Lower leg skin (tissue), 4 donors: Measurements from ENCODE around the gene TICAM2. TPM values are rescaled to one million over a fixed set of nuclear protein-coding genes. Genes with fewer than 3 reads are reported as not detected.

Experiments
- DNase-seq, 2 donors: peaks; one replicate each; pipeline ENCODE4 v3.0.0-alpha.2; 2019; ENCODE audit warnings: low spot score in 2 of 2
- H3K4me3 ChIP-seq: fragments of 200-600 bp; sonication (generic); 2 replicates; pipeline ENCODE4 v1.5.1; 2017; ENCODE audit warnings: mild to moderate bottlenecking, low read depth; ENCODE audit not compliant: poor library complexity, severe bottlenecking
- POLR2A ChIP-seq, 2 donors: fragments of 450-650 bp; IDR thresholded peaks; one replicate each; pipeline ENCODE4 v1.6.1; 2016 to 2017; ENCODE audit warnings: antibody characterized with exemption in 2 of 2, mild to moderate bottlenecking in 1 of 2, moderate library complexity in 1 of 2
- WGBS, 2 donors: methylation state at CpG; one replicate each; pipeline ENCODE4 v1.1.5; 2018; 5-methylcytosine and 5-hydroxymethylcytosine counted together
- intact Hi-C: fragments of 100-400 bp; cut with DNase I; formaldehyde crosslinking; loops from one replicate; pipeline ENCODE4 v1.15.0; 2023; ENCODE audit warnings: low total_unique reads
- total RNA-seq, 4 donors: library from RNA; depleted of rRNA; stranded (reverse); fragments of >200 nt; gene quantifications; one replicate each; pipeline ENCODE4 v1.1.0, GENCODE V29; 2016
- TF ChIP-seq, protein P1 (sequence below), 3 donors: fragments of 450-650 bp; IDR thresholded peaks; one replicate each; pipeline ENCODE4 v1.5.1; 2016; ENCODE audit warnings: antibody characterized with exemption in 3 of 3, mild to moderate bottlenecking in 3 of 3, moderate library complexity in 2 of 3

TICAM2 gene
- total RNA-seq, 4 donors from 2014 or later, result 0.39 to 0.72 TPM; not detected in 2

DNA sequence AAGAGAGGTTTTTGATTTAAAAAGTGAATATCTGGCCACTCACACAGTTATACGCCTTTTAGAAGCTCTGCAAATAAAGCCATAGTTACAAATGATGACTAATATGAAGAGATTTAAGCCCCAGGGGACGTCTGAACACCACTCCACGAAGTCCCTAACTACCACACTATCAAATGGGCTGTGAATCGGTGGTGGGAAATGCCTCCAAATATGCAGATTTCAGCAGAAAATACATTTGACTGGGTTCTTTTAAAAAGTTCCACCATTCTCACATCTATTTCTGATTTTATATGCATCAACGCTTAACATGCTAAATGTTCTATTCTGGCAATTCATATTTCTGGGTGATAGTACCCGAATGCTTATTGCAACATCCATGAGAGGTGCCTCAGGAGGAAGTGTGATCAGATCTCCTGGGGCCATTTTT, 22.5 kb downstream of the TICAM2 start:
- no peak for DNase-seq
- intact Hi-C loops, result no loop called here
- WGBS, 2 donors, result 75 to 81% methylated on average over 6 of the region's 6 CpGs
- H3K4me3 ChIP-seq, result no peak overlapping the region
- TF ChIP-seq POLR2A (IDR thresholded peaks at IDR 0.05), result no peak
- TF ChIP-seq, protein P1, sequence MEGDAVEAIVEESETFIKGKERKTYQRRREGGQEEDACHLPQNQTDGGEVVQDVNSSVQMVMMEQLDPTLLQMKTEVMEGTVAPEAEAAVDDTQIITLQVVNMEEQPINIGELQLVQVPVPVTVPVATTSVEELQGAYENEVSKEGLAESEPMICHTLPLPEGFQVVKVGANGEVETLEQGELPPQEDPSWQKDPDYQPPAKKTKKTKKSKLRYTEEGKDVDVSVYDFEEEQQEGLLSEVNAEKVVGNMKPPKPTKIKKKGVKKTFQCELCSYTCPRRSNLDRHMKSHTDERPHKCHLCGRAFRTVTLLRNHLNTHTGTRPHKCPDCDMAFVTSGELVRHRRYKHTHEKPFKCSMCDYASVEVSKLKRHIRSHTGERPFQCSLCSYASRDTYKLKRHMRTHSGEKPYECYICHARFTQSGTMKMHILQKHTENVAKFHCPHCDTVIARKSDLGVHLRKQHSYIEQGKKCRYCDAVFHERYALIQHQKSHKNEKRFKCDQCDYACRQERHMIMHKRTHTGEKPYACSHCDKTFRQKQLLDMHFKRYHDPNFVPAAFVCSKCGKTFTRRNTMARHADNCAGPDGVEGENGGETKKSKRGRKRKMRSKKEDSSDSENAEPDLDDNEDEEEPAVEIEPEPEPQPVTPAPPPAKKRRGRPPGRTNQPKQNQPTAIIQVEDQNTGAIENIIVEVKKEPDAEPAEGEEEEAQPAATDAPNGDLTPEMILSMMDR (IDR thresholded peaks at IDR 0.05), result no peak

DNA sequence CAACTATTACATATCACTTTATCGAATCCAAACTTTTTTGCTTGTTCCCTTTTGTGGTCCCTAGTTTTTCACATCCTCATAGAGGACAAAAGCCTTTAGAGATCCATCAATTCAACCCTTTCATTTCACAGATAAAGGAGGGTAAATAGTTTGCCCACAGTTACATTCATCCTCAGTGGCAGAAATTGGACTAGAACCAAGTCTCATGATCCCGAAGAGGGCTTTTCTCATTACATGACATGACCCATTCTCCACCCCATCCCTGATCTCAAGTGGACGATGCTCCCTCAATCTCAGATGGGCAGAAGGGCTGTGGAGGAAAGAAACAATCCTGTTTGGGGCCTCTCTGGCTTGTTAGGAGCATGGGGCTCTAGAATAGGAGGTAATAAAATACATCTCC, 23.1 kb downstream of the TICAM2 start:
- no peak for DNase-seq
- intact Hi-C loops, result no loop called here
- H3K4me3 ChIP-seq, result no peak overlapping the region
- TF ChIP-seq, protein P1 (IDR thresholded peaks at IDR 0.05), result no peak
- no peak for TF ChIP-seq POLR2A (IDR thresholded peaks at IDR 0.05)
- WGBS, 2 donors, result 75 to 80% methylated on average over 3 of the region's 3 CpGs

DNA sequence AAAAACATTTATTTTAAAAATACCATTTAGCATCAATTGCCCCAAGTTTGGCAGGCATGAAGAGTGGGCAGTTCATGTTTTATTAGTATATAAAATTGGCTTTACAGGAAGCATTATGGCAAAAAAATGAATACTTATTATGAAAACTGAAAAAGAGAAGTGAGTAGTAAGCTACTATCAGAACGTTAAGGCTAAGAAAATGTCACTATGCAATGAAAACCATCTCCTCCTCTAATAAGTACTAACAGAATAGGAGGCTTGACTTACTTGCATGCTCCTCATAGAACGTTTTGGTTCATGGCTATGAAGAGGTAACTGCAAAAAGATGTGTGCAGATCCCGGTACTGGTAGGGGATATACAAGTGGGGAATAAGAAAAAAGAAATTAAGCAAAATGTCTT, 23.6 kb downstream of the TICAM2 start:
- DNase-seq, result no peak
- intact Hi-C loops, result no loop called here
- H3K4me3 ChIP-seq, result no peak overlapping the region
- 83 to 84% methylated on average over 3 of the region's 3 CpGs for WGBS, 2 donors
- TF ChIP-seq, protein P1 (IDR thresholded peaks at IDR 0.05), result no peak
- TF ChIP-seq POLR2A (IDR thresholded peaks at IDR 0.05), result no peak

DNA sequence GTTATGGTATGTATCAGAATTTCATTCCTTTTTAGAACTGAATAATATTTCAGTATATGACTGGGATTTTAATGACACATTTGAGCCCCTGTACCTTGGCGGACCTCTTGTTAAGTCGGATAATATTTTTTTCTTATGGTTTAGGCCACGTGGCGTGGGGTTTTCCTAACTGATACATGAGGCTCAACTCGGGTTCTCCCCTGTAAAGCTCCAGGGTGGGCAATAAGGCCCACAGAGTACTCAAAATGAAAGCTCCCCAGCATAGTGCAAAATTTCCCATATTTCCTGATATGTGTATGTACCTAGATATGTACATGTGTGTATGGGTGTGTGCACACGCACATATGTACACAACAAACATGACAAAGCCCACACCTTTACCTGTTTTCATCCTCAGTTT, 24.5 kb downstream of the TICAM2 start:
- no peak for DNase-seq
- WGBS, 2 donors, result 94 to 95% methylated on average over 6 of the region's 6 CpGs
- TF ChIP-seq, protein P1 (IDR thresholded peaks at IDR 0.05), result no peak
- no peak for TF ChIP-seq POLR2A (IDR thresholded peaks at IDR 0.05)
- intact Hi-C loops, result no loop called here
- no peak overlapping the region for H3K4me3 ChIP-seq

DNA sequence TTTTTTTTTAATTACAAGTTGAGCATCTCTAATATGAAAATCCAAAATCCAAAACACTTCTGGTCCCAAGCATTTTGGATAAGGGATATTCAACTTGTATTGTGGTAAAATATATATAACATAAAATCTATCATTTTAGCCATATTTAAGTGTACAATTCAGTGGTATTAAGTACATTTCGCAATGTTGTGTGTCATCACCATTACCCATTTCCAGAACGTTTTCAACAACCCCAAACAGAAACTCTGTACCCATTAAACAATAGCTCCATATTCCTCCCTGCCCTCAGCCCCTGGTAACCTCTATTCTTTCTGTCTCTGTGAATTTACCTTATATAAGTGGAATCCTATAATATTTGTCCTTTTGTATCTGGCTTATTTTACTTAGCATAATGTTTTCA, 24.9 kb downstream of the TICAM2 start:
- 81 to 83% methylated on average over 2 of the region's 2 CpGs for WGBS, 2 donors
- H3K4me3 ChIP-seq, result no peak overlapping the region
- DNase-seq, result no peak
- intact Hi-C loops, result no loop called here
- TF ChIP-seq, protein P1 (IDR thresholded peaks at IDR 0.05), result no peak
- TF ChIP-seq POLR2A (IDR thresholded peaks at IDR 0.05), result no peak
